ENCODE measurements around the gene CDH23.

CDH23 gene

GRCh38 chr10:71647526-71648253 is 251.0 kb downstream of the CDH23 start:
- peak; percentile 23 for TF ChIP-seq CTCF (IDR thresholded peaks at IDR 0.05; ENCODE audit: poor library complexity, severe bottlenecking)
- Histone ChIP-seq H3K27me3 (ENCODE audit: insufficient read depth, poor library complexity, severe bottlenecking) (no peaks in the 10 kb centered on the region), H3K27ac (ENCODE audit: poor library complexity, severe bottlenecking) (no peak overlapping the region), H3K9me3 (ENCODE audit: severe bottlenecking) (no peaks in the 10 kb centered on the region), H3K4me3 (ENCODE audit: severe bottlenecking) (no peak overlapping the region), H3K4me1 (ENCODE audit: insufficient read depth, poor library complexity, severe bottlenecking) (no peaks in the 10 kb centered on the region), H3K36me3 (ENCODE audit: low read depth) (no peaks in the 10 kb centered on the region)
- no peak for ATAC-seq (ENCODE audit: low read depth)
- no peak for DNase-seq (ENCODE audit: low spot score)

GRCh38 chr10:71648254-71648932 is 251.7 kb downstream of the CDH23 start:
- no peak overlapping the region for H3K27ac ChIP-seq (ENCODE audit: poor library complexity, severe bottlenecking)
- no peak for TF ChIP-seq CTCF (IDR thresholded peaks at IDR 0.05; ENCODE audit: poor library complexity, severe bottlenecking)
- no peaks in the 10 kb centered on the region for H3K36me3 ChIP-seq (ENCODE audit: low read depth)
- ATAC-seq (ENCODE audit: low read depth) (no peak), DNase-seq (ENCODE audit: low spot score) (no peak)
- H3K9me3 ChIP-seq (ENCODE audit: severe bottlenecking), result no peaks in the 10 kb centered on the region
- H3K4me3 ChIP-seq (ENCODE audit: severe bottlenecking), result no peak overlapping the region
- H3K27me3 ChIP-seq (ENCODE audit: insufficient read depth, poor library complexity, severe bottlenecking), result no peaks in the 10 kb centered on the region
- no peaks in the 10 kb centered on the region for H3K4me1 ChIP-seq (ENCODE audit: insufficient read depth, poor library complexity, severe bottlenecking)

- TF ChIP-seq CTCF (IDR thresholded peaks at IDR 0.05; ENCODE audit: poor library complexity, severe bottlenecking), result no peak
- Histone ChIP-seq H3K27me3 (ENCODE audit: insufficient read depth, poor library complexity, severe bottlenecking) (no peaks in the 10 kb centered on the region), H3K9me3 (ENCODE audit: severe bottlenecking) (no peaks in the 10 kb centered on the region), H3K36me3 (ENCODE audit: low read depth) (no peaks in the 10 kb centered on the region), H3K4me3 (ENCODE audit: severe bottlenecking) (no peak overlapping the region), H3K4me1 (ENCODE audit: insufficient read depth, poor library complexity, severe bottlenecking) (no peaks in the 10 kb centered on the region), H3K27ac (ENCODE audit: poor library complexity, severe bottlenecking) (no peak overlapping the region)
- ATAC-seq (ENCODE audit: low read depth), result no peak
- DNase-seq (ENCODE audit: low spot score), result no peak
These were observed 252.2 kb downstream of the CDH23 start for GRCh38 chr10:71648933-71649320.

GRCh38 chr10:71649631-71650030 is 252.9 kb downstream of the CDH23 start:
- H3K9me3 ChIP-seq (ENCODE audit: severe bottlenecking), result no peaks in the 10 kb centered on the region
- no peaks in the 10 kb centered on the region for H3K36me3 ChIP-seq (ENCODE audit: low read depth)
- H3K4me3 ChIP-seq (ENCODE audit: severe bottlenecking), result no peak overlapping the region
- DNase-seq (ENCODE audit: low spot score), result no peak
- no peak for ATAC-seq (ENCODE audit: low read depth)
- no peaks in the 10 kb centered on the region for H3K4me1 ChIP-seq (ENCODE audit: insufficient read depth, poor library complexity, severe bottlenecking)
- no peak for TF ChIP-seq CTCF (IDR thresholded peaks at IDR 0.05; ENCODE audit: poor library complexity, severe bottlenecking)
- H3K27me3 ChIP-seq (ENCODE audit: insufficient read depth, poor library complexity, severe bottlenecking), result no peaks in the 10 kb centered on the region
- no peak overlapping the region for H3K27ac ChIP-seq (ENCODE audit: poor library complexity, severe bottlenecking)

GRCh38 chr10:71650397-71650796 is 253.7 kb downstream of the CDH23 start:
- H3K9me3 ChIP-seq (ENCODE audit: severe bottlenecking), result no peaks in the 10 kb centered on the region

More at GRCh38 chr10:71650397-71650796, 253.7 kb downstream of the CDH23 start:
- no peak overlapping the region for H3K4me3 ChIP-seq (ENCODE audit: severe bottlenecking)
- TF ChIP-seq CTCF (IDR thresholded peaks at IDR 0.05; ENCODE audit: poor library complexity, severe bottlenecking), result no peak
- no peaks in the 10 kb centered on the region for H3K27me3 ChIP-seq (ENCODE audit: insufficient read depth, poor library complexity, severe bottlenecking)
- H3K36me3 ChIP-seq (ENCODE audit: low read depth), result no peaks in the 10 kb centered on the region
- DNase-seq (ENCODE audit: low spot score) (no peak), ATAC-seq (ENCODE audit: low read depth) (no peak)
- no peaks in the 10 kb centered on the region for H3K4me1 ChIP-seq (ENCODE audit: insufficient read depth, poor library complexity, severe bottlenecking)
- H3K27ac ChIP-seq (ENCODE audit: poor library complexity, severe bottlenecking), result no peak overlapping the region
